NOMO-1 treated with DMSO at 0.1 percent for 48 hours (cell line): ENCODE measurements around the gene PARVB.
A peak's percentile ranks its signal among the peaks of the same experiment; 100 is the strongest.
"Not testable (repeated sequence)": the region's sequence is repeated elsewhere in the genome, so short reads cannot be mapped to it uniquely, and the experiment has no call there.

Experiments
- DNase-seq: peaks from one replicate; lab custom pipeline; 2025; ENCODE audit not compliant: unreplicated experiment; lab: John Stamatoyannopoulos, UW

PARVB gene

DNA sequence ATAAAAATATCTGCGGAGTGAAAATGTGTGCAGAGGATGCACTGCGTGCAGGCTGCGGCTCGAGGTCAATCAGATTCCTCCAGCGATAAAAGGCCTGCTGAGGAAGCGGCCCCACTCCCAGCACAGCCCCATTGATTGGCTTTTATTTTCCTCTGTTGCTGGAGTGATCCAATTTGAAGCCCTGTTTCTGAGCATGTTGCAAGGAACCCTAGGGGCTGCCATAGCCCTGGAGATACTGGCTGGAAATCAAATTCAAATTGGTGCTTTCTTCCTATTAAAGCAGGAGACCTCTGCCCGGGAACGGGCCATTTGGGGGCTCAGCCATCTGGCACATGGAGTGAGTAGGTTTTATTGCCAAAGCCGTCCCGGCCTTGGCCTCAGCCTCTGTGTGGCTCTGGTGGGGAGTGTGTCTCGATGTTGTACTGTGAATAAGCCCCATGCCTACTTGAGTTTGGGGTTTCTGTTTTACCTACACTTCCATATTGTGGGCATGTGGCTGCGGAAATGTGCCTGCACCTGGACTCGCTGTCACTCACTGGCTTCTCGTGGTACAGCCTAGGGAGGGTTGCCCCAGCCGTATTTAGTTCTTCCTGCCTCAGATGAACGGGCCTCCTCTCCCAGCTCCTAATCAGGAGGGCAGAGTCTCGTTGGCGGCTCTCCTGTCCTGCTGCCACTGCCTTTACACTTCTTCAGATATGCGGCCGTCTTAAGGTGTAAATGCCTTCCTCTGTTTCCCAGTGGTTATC is 25.6 kb downstream of the PARVB start:
- no peak for DNase-seq

DNA sequence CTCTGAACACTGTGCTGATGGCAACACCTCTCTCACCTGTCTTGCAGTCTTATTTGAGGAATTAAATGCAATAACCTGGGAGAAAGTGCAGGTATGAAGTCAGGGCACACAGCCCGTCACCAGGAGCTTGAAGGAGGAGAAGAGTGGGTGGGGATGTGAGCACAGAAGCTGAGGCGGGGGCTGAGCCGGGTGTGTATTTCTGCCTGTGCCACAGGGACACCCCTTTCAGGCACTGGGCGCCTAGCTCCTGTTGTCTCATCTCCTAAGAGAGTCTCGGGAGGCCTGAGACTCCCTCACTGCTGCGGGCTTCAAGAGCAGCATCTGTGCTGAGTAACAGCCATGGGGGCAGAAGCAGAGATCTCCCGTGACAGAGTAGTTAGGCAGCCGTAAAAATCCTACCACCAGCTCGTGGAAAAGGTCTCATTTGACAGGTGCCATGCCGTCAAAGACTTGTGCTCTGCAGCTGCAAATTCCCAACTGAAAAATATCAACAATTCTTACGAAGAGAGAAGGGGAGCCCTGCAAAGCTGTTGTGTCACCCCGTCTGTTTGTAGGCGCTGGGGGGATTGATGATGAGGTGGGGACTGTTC is 26.8 kb downstream of the PARVB start:
- DNase-seq: no peak

DNA sequence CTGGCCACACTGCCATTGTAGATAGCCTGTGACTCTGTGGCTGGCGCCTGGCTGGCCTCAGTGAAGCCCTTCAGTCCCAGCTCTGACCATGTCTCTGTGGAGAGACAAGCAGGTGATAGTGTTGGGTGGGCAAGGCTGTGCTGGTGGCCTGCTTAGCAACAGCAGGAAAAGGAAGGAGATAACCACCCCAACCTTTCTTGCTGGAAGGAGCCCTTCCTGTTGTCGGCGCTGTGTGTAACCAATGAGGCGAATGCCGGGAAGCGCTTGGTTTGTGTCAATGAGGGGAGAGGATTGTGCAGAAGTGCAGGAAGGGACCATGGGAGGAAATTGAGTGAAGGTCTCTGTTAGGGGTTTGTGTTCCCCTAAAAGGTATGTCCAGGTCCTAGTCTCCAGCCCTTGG is 27.3 kb downstream of the PARVB start:
- no peak for DNase-seq

DNA sequence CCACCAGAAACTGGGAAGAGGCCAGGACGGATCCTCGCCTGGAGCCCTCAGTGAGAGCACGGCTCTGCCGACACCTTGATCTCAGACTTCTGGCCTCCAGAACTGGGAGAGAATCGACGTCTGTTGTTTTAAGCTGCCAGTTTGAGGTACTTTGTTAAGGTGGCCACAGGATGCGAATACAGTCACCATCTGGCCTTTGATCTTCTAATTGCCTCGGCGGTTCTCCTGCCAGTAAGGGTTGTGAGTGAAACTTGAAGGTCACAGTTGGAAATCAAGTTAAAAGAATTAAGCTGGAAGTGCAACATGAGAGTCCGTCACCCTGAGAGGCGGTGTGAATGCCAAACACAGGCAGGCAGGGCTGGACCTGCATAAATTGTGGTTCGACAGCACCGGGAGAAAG is 27.9 kb downstream of the PARVB start:
- DNase-seq: no peak

DNA sequence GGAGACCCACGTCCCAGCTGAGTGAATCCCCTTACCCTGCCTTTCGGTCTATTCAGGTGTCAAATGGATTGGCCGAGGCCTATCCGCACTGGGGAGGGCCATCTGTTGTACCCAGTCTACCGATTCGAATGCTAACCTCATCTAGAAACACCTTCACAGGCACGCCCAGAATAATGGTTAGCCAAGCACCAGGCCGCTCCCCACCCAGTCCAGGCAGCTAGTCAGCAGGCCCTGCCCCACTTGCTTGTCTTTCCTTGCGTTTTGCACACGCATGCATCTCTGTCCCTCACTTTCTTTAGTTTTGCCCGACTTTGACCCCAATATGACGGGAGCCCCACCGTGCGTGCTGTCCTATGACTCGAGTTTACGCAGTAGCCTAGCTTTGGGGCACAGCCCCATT is 31.7 kb downstream of the PARVB start:
- no peak for DNase-seq

DNA sequence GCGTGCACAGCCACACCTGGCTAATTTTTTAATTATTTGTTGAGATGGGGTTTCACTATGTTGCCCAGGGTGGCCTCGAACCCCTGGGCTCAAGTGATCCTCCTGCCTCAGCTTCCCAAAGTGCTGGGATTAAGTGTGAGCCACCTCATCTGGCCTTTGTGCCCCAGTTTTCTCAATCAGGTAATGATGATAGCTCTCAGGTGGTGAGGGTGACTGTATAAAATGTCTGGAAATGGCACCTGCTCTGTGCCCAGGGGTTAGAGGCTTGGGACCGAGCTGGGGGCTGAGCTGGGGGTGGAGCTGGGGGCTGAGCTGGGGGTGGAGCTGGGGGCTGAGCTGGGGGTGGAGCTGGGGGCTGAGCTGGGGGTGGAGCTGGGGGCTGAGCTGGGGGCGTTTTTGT is 32.5 kb downstream of the PARVB start:
- not testable (repeated sequence) for DNase-seq

DNA sequence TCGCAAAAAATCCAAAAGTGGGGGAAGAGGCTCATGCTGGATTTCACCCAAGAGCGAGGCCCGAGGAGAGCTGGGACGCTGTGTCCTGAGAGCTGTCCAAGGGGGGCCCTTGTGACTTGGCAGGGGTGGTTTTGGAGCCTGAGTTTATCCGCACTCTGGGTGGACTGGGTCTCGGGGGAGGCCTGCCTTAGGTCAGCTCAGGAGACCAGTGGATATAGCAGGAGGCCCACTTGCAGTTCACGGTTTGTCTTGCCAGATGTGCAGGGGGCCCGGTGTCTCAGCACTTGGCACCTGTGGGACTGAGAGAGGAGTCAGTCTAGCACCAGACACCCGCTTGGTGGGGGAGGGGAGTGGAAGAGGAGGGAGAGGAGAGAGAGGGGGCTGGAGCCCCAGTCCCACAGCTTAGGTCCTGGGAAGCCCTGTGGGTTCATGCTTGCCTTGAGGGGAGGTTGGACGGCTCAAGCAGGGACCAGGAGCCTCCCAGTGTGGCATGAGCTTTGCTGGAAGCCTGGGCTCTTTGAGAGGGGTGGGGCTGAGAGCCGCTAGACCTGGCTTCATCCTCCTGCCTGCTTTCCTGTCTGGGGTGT is 33.4 kb downstream of the PARVB start:
- DNase-seq: no peak

DNA sequence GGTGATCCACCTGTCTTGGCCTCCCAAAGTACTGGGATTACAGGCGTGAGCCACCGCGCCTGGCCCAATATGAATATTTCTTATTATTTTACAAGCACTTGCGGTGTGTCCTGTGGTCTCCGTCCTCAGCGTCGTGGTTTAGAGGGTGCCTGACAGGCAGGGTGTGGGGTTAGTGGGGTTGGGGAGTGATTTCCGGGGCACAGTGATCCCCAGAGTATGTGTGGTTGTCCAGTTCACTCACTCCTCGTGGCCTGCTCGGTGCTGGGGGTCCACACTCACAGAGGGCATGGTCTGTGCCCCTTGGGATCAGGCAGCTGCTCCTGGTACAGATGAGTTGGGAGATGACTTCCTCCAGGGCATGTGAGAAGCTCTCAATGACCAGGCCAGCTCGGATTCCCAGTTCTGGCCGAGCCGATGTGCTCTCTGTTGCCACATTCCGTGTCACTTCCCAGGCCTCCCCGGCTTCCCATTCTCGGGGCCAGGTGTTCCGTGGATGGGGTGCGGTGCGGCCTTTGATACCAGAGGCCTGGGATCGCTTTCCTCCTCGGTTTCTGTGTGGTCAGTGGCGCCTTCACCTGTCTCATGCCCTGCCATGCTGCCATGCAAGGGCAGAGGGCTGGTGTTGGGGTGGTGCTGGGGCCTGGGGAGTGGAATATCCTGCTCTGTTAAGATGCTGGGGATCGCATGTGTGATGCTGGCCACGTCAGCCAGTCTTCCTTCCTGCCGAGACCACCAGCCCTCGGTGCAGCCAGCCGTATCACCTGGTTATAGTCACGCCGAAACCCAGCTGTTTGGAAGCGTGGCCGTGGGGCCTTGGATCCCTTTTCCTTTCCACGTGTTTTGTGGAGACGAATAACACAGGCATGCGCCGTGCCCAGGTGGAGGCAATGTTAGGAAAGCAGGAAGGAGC is 39.6 kb downstream of the PARVB start:
- DNase-seq: no peak

DNA sequence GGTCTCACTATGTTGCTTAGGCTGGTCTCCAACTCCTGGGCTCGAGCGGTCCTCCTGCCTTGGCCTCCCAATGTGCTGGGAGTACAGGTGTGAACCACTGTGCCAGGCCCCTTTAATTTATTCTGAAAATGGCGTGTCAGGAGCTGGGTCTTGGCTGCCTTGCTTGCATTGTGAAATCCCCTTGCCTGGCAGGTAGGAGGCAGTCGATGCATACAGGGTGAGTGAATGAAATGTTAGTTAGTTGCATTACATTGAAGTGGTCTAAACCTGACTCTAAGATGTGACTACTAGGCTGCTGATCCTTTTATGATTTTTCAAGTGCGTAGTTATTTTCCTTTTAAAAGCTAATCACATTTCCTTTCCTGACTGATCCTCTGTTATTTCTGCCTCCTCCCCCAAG is 42.9 kb downstream of the PARVB start:
- no peak for DNase-seq

DNA sequence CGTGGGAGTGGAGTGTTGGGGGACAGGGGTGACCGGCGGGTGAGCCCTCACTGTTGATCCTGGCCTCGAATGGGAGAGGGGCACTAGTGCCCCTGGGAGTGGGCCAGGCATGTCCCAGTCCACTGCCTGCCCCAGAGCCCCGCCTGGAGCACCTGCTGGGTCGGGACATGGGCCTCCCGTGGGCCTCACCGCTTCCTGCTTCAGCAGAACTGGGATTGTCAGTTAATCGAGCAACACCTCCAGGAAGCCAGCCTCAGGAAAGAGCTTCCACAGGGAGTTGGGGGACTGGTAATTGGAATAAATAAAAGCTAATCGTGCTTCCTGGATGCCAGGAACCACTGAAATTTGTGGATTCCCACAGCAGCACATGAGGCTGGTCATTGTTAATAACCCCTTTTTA is 43.8 kb downstream of the PARVB start:
- DNase-seq: no peak

DNA sequence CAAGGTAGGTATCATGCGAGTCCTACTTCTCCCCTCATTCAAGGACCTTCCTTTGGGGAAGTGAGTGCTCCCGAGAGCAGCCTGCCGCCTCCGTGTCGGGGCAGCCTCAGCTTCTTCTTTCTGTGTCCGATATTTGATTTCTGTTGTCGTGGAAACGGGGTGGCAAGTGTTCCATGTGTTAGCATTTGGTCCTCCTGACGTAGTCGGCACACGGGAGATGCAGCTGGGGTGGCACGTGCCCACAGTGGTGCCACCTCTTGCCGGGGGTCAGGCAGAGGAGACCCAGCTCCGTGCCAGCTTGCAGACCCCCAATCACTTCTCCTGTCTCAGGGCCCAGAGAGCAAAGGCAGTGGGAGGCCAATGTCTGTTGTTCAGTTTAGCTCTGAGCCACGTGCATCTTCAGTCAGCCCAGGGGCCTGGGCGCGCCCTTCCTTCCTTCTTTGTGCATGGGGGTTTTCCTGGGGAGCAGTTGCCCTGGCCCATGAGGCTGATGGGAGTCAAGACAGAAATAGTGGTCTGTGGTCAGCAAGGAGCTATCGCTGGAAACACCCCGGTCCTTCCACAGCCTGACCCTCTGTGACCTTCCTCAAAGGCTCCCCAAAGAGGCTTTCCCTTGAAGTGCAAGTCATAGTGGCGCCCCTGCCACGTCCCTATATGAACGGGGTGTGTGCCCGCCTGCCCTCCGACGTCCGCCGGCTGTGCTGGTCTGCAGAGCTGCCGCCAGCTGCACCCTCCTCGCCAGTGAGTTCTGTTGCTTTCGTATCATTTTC is 44.5 kb downstream of the PARVB start:
- DNase-seq: peak; percentile 70

DNA sequence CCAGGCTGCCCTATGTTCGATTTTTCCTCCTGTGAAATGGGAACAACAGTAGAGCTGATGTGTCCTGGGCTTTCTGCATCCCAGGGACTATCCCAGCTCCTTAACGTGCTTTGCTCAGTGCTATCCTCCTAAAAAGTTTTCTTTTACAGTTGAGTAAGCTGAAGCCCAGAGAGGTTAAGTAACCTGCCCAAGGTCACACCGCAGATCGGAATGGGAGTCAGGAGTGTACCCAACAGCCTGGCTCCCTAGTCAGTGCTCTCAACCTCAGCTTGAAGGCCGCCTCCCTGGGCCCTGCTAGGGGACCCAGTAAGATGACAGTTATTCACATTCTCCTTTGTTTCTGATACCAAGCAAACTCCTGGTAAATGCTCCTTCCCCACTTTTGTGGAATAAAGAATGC is 45.9 kb downstream of the PARVB start:
- no peak for DNase-seq

DNA sequence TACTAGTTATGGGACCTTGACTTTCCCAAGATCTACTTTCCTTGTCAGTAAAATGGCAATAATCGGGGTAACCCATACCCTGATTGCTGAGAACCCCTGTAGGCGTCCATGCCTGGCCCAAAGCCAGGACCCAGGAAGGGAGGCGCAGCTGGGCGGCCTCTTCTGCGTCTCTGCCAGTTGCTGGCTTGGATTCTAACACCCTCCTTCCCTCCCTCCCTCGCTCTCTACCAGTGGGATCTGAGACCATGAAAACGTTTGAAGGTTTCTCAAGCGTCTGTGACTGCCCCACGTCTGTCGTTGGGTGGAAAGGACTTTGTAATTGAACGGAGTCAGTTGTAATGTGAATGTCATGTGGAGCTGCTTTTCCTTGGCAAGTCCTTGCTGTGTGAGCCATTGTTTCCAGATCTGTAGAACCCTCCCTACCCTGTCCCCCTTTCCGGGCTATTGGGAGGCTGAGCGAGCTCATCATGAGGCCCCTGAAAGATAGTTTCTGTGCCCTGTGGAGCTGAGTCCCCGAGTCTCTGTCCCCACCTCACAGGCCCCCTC is 47.8 kb downstream of the PARVB start:
- DNase-seq: no peak

DNA sequence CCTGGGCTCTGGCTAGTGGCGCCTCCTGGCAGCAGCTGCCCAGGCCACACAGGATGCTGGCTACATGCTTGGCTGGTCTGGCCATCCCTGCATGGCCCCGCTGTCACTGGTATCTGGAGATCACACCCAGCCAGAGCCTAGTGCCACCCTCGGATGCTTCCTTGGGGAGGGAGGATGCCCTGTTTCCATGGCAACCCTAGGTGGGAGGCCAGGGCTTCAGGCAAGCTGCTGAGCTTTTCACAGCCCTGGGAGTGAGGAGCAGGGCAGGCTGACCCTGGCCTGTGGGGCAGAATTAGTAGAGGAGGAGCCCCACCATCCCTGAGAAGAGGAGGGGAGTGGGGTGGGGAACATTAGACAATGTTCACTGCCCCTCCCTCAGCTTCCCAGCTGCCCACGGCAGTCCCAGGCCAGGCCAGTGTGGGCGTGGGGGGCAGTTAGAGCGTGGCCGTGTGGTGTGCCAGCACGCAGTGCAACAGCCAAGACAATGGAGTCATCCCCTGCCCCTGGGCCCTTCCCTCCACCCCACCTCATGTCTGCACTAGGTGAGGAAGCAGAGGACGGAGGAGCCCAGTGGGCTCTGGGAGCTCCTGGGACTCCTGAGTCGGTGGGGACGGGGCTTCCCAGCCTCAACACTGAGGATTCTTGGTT is 50.4 kb downstream of the PARVB start:
- no peak for DNase-seq

DNA sequence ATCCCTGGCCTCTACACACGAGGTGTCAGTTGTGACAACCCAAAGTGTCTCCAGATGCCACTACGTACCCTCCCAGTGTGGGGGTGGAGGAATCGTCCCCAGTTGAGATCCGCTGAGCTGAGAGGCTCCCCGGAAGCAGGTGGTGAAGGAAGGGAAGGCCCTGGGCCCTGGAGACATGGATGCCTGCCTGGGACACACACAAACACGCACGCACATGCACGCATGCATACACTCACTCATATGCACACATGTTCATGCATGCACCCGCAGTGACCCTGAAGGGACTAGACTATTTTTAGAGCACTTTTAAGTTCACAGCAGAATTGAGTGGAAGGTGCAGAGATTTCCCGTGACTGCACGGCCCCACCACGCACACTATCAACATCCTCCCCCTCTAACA is 50.9 kb downstream of the PARVB start:
- no peak for DNase-seq

DNA sequence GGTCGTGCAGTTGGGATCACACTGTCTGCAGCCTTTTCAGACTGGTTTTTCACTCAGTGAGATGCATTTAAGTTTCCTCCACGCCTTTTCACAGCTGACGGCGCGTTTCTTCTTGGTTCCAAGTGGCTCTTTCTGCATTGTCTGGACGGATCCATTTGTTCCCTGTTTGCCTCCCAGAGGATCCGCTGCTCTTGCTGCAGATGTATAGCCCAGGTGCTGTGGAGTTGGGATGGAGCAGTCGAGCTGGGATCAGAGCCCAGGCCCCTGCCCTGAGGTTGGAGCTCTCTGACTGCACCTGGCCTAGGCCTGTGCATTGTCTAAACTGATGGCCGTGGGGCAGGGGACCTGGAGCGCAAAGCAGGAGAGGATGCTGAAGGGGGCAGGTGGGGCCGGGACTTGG is 51.6 kb downstream of the PARVB start:
- DNase-seq: no peak

DNA sequence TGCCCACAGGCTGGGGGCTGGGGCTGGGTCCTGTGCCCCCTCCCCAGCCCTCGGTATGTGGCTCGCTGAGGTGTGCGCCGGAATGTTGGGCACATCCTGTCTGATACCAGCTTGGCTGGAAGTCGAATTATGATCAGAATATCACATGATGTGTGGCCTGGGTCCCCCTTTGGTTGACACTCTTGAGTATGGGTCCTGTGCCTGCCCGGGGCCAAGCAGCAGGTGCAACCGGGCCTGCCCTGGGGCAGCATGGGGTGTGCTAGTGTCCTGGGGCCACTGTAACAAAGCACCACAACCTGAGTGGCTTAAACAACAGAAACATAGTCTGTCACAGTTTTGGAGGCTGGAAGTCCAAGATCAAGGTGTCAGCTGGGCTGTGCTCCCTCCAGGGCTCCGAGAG is 52.7 kb downstream of the PARVB start:
- DNase-seq: no peak

DNA sequence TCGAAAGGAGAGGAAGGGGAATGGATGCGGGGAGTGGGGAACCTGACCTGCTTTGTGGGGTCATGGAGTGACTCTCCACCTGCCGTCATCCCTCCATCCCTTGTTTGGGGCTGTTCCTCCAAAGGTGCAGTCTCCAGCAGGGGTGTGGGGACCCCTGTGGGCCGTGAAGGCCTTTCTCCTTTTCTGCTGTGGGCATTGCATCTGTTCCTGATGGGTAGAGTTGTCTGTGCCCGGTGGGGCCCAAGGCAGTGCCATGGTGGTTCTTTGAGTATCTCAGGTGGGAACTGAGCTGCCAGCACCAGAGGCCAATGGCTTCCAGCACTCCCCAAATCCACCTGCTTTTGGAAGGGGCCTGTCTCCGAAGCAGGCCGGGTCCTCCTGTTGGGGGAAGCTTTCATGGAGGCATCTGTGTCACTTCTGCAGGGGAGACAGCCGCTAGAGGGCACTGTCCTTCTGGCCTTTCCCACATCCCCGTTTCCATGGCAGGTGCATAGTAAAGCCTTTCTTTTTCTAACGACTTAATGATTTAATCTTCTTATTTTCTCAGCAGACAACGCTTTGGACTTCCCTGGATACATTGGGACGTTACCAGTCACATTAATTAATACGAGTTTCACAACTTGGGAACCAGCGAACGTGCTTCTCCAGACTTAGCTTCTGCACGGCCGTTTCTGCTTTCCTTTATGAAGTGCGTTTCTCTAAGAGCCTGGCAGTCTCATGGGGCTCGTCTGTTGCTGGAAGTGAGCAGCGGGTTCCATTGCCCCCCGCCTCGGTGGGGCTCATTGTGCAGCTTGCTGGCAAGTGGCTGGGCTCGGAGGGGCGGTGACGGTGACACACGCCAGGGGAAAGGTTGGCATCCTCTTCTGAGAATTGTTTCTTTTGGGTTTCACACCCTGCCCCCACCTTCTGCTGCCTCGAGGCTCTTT is 57.1 kb downstream of the PARVB start:
- DNase-seq: peak; percentile 50

DNA sequence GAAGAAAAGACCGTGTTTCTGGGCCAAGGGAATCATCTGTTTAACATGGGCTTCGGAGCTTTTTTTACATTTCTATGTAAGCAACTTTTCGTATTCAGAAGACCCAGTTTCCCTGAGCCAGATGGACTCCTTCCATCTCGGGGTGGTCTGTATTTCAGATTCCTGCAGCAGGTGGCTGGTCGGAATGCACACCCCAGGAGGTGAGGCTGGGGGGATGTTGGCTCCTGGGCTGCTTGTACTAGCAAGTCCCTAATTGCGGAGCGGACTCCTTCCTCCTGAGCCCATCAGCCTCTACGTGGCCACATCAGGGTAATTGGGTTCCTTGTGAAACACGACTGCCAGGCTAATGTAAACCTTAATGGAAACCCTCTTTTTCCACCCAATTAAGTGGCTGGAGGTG is 58.7 kb downstream of the PARVB start:
- DNase-seq: no peak
